Inflammatory macrophage treated with lipopolysaccharide for 1 hour (primary cell): ENCODE measurements around the gene SFMBT1.
"Not testable (repeated sequence)": the region's sequence is repeated elsewhere in the genome, so short reads cannot be mapped to it uniquely, and the experiment has no call there.

Experiments used
- DNase-seq, 2 donors: peaks; one replicate each; pipeline ENCODE4 v3.0.0-alpha.2; 2020 to 2022

SFMBT1 gene

GRCh38 chr3:53072653-53073552 is 27.0 kb upstream of the SFMBT1 start:
- peak; percentile 64 to 80 for DNase-seq

GRCh38 chr3:53071882-53072431 is 26.1 kb upstream of the SFMBT1 start:
- no peak for DNase-seq

GRCh38 chr3:53069422-53070068 is 23.7 kb upstream of the SFMBT1 start:
- no peak for DNase-seq

- DNase-seq: no peak
Observed at GRCh38 chr3:53068176-53068575, 22.3 kb upstream of the SFMBT1 start.

- DNase-seq: no peak
Observed at GRCh38 chr3:53067567-53067966, 21.7 kb upstream of the SFMBT1 start.

- DNase-seq: no peak
Observed at GRCh38 chr3:53065841-53066480, 20.1 kb upstream of the SFMBT1 start.

GRCh38 chr3:53062905-53063304 is 17.0 kb upstream of the SFMBT1 start:
- DNase-seq: no peak

- DNase-seq: no peak
Observed at GRCh38 chr3:53056442-53056841, 10.6 kb upstream of the SFMBT1 start.

- DNase-seq: not testable (repeated sequence)
Observed at GRCh38 chr3:53054233-53054632, 8.4 kb upstream of the SFMBT1 start.

- no peak for DNase-seq
Observed at GRCh38 chr3:53051929-53052328, 6.1 kb upstream of the SFMBT1 start.

GRCh38 chr3:53049987-53050386 is 4.1 kb upstream of the SFMBT1 start:
- DNase-seq: no peak

GRCh38 chr3:53046171-53047170 is 598 bp upstream of the SFMBT1 start:
- DNase-seq: peak; percentile 50 to 55

GRCh38 chr3:53044711-53045517 is 959 bp downstream of the SFMBT1 start:
- peak; percentile 43 to 44 for DNase-seq

GRCh38 chr3:53044371-53044710 is 1.5 kb downstream of the SFMBT1 start:
- no peak for DNase-seq

GRCh38 chr3:53043738-53044137 is 2.1 kb downstream of the SFMBT1 start:
- DNase-seq: no peak

- no peak for DNase-seq
Observed at GRCh38 chr3:53042651-53043050, 3.2 kb downstream of the SFMBT1 start.

- DNase-seq: no peak
Observed at GRCh38 chr3:53040351-53040820, 5.5 kb downstream of the SFMBT1 start.

- DNase-seq: no peak
Observed at GRCh38 chr3:53039376-53039752, 6.5 kb downstream of the SFMBT1 start.

GRCh38 chr3:53038679-53039375 is 7.0 kb downstream of the SFMBT1 start:
- DNase-seq: no peak

- DNase-seq: no peak
Observed at GRCh38 chr3:53035825-53036619, 9.9 kb downstream of the SFMBT1 start.
